ENCODE measurements around the gene RAB11FIP3. TPM values are rescaled to one million over a fixed set of nuclear protein-coding genes. Genes with fewer than 3 reads are reported as not detected.
"Not testable (repeated sequence)": the region's sequence is repeated elsewhere in the genome, so short reads cannot be mapped to it uniquely, and the experiment has no call there.

The RAB11FIP3 gene
- total RNA-seq, 4 donors from 2014 or later, result 55.5 to 136 (median 106) TPM

DNA sequence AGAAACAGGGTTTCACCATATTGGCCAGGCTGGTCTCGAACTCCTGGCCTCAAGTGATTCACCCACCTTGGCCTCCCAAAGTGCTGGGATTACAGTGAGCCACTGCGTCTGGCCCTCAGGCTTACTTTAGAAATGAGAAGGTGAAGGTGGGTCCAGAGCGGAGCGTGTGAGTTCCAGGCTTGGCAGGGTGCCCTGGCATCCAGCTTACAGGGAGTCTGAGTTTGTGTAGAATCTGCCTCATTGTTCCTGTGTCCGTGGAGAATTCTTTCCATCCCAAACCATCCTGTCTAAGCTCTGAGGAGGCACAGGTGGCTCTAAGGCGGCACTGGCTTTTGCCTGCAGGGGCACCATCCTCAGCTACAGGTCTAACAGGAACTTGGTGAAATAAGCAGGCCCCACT is 50.6 kb downstream of the RAB11FIP3 start:
- Histone ChIP-seq H3K36me3 (peaks cover 0 to 6% (median 0%) of the 10 kb centered on the region in 3 donors), H3K4me3 (no peak overlapping the region), H3K27me3 (no peaks in the 10 kb centered on the region), H3K27ac (peak overlapping the region in 1 of 4 donors; percentile 3), H3K9me3 (no peaks in the 10 kb centered on the region), H3K4me1 (peaks cover 0 to 16% (median 0%) of the 10 kb centered on the region in 4 donors)
- TF ChIP-seq POLR2A (IDR thresholded peaks at IDR 0.05) (no peak), CTCF (IDR thresholded peaks at IDR 0.05) (no peak)
- DNase-seq, result no peak

GRCh38 chr16:477301-478157 is 52.1 kb downstream of the RAB11FIP3 start:
- Histone ChIP-seq H3K9me3 (no peaks in the 10 kb centered on the region), H3K27ac (peak overlapping the region in 1 of 4 donors; percentile 40), H3K4me1 (peaks cover 0 to 16% (median 0%) of the 10 kb centered on the region in 4 donors), H3K27me3 (no peaks in the 10 kb centered on the region), H3K4me3 (no peak overlapping the region), H3K36me3 (peaks cover 0 to 7% (median 0%) of the 10 kb centered on the region in 3 donors)
- no peak for TF ChIP-seq CTCF (IDR thresholded peaks at IDR 0.05)
- TF ChIP-seq POLR2A (IDR thresholded peaks at IDR 0.05), result no peak
- peak in 1 of 3 donors; percentile 70 for DNase-seq

- not testable (repeated sequence) for H3K4me3 ChIP-seq, DNase-seq, H3K36me3 ChIP-seq, H3K27ac ChIP-seq, H3K27me3 ChIP-seq, H3K9me3 ChIP-seq
- peaks cover 0 to 16% (median 0%) of the 10 kb centered on the region in 4 donors for H3K4me1 ChIP-seq
Observed at GRCh38 chr16:478287-478686, 52.8 kb downstream of the RAB11FIP3 start.

GRCh38 chr16:482468-483185 is 57.2 kb downstream of the RAB11FIP3 start:
- H3K36me3 ChIP-seq, result peaks cover 0 to 13% (median 0%) of the 10 kb centered on the region in 3 donors
- H3K4me3 ChIP-seq, result no peak overlapping the region
- DNase-seq, result no peak
- no peak for TF ChIP-seq POLR2A (IDR thresholded peaks at IDR 0.05)
- TF ChIP-seq CTCF (IDR thresholded peaks at IDR 0.05), result no peak
- no peaks in the 10 kb centered on the region for H3K27me3 ChIP-seq
- no peaks in the 10 kb centered on the region for H3K9me3 ChIP-seq
- no peak overlapping the region for H3K27ac ChIP-seq
- H3K4me1 ChIP-seq, result peaks cover 0 to 3% (median 0%) of the 10 kb centered on the region in 4 donors

GRCh38 chr16:483341-484075 is 58.1 kb downstream of the RAB11FIP3 start:
- no peaks in the 10 kb centered on the region for H3K9me3 ChIP-seq
- H3K36me3 ChIP-seq, result peaks cover 0 to 13% (median 0%) of the 10 kb centered on the region in 3 donors
- no peak for DNase-seq
- no peak overlapping the region for H3K27ac ChIP-seq
- no peaks in the 10 kb centered on the region for H3K27me3 ChIP-seq
- H3K4me3 ChIP-seq, result no peak overlapping the region
- H3K4me1 ChIP-seq, result no peaks in the 10 kb centered on the region
- TF ChIP-seq CTCF (IDR thresholded peaks at IDR 0.05) (no peak), POLR2A (IDR thresholded peaks at IDR 0.05) (no peak)
